GM18907 (cell line): ENCODE measurements around the gene MRPS15.
"Not testable (repeated sequence)": the region's sequence is repeated elsewhere in the genome, so short reads cannot be mapped to it uniquely, and the experiment has no call there.

Source experiments
- ATAC-seq: cut with Tn5 transposase; IDR thresholded peaks from one replicate; pipeline ENCODE4 v1.9.1; 2021; ENCODE audit warnings: mild to moderate bottlenecking, moderate library complexity; ENCODE audit not compliant: unreplicated experiment

MRPS15 gene

DNA sequence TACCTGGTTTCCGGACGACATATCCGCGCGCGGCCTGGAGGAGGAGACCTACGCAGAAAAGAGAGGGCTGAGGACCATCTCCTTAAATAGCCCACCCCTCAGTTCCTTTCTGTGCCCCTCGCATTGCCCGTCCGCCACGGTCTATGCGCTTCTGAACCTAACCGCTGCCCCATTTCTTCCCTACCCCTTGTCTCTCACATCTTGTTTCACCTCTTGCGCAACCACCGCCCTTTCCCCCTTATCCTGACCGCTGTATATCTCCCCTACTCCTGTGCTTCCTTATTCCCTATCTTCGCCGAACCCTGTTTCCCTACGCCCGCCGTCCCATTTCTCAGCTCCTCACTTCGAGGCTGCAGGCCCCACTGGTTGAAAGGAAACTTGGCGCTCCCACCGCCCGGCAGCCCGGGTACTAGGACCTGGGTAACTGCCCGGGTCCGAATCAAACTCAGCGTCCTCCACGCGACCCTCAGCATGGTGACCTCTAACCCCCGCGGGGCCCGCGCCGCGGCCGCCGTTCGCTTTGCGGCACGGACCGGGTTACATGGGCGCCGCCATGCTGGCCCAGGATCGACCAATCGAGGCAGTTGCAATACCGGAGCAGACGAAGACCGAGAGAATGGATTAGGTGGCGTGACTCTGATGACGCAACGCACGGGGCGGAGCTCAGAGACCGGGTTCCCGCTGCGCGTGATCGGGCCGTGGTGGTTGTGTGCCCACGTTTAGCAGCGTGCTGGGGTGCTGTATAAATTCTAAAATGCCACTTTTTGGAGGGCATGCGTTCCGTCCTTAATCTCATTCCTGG, at the start of gene MRPS15:
Gene MRPS15 (minus strand): TSS at position 582 of the 802 bp plus-strand sequence. CDS start 109 bp downstream, at position 473.
- ATAC-seq = peak; percentile 81

- ATAC-seq = no peak
These were observed 48.7 kb upstream of the MRPS15 start for GRCh38 chr1:36512842-36513241.

GRCh38 chr1:36511804-36512798, 47.9 kb upstream of the MRPS15 start:
- no peak for ATAC-seq

GRCh38 chr1:36511220-36511619, 47.0 kb upstream of the MRPS15 start:
- ATAC-seq = not testable (repeated sequence)

GRCh38 chr1:36510418-36510817, 46.2 kb upstream of the MRPS15 start:
- ATAC-seq = no peak

DNA sequence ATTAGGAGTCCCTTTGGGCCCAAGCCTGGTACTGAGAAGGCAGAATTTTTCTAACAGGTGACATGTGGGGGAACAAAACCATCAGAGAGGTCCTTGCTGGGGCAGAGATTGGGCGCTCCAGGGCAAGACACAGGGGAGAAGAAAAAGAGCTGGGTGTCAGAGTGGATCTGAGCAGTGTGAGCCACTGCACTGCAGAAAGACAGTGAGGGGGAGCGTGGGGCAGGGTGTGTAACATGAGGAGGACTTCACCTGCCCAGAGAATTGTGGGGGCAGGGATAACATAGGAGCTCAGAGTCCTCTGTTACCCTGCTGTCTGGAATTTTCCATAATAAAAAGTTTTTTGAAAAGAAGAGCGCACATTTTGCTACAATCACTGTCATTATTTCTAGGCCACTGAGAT, 44.1 kb upstream of the MRPS15 start:
- no peak for ATAC-seq

DNA sequence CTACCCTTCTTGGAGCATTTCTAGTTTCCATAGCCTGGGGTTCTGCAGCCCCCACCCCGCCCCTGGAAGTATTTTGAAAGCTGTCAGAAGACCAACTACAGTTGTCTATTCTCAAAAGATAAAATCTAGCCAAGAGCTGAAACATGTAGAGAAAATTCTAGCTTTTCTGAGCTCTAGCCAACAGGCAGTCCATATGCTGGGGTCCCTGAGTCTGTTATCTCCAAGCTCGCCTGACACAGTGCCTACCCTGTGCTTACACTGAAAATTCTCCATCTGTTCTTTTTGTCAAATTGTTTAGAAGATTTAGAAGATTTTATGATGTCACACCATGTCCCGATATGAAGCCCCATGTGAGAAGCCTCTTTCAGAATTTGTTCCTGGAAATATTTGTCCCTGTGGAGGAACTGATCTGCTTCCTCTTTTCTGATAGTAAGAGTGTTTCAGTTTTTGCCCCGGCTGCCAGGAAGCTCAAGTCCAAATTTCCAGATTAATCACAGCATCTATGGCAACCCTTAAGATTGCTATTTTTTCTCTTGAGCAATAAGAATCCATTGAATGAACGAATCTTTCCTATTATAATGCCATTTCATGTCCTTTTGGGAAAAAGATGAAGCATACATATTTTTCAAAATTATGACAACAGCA, 42.2 kb upstream of the MRPS15 start:
- no peak for ATAC-seq

GRCh38 chr1:36503733-36504132, 39.5 kb upstream of the MRPS15 start:
- ATAC-seq = no peak

- no peak for ATAC-seq
These were observed 39.0 kb upstream of the MRPS15 start for GRCh38 chr1:36503159-36503558.

- ATAC-seq = no peak
These were observed 38.4 kb upstream of the MRPS15 start for GRCh38 chr1:36502616-36503015.

GRCh38 chr1:36501911-36502310, 37.7 kb upstream of the MRPS15 start:
- ATAC-seq = not testable (repeated sequence)

GRCh38 chr1:36497207-36497606, 33.0 kb upstream of the MRPS15 start:
- no peak for ATAC-seq

- no peak for ATAC-seq
These were observed 30.8 kb upstream of the MRPS15 start for GRCh38 chr1:36494971-36495370.

- no peak for ATAC-seq
These were observed 29.3 kb upstream of the MRPS15 start for GRCh38 chr1:36493524-36493923.

- no peak for ATAC-seq
These were observed 28.3 kb upstream of the MRPS15 start for GRCh38 chr1:36492491-36492890.

DNA sequence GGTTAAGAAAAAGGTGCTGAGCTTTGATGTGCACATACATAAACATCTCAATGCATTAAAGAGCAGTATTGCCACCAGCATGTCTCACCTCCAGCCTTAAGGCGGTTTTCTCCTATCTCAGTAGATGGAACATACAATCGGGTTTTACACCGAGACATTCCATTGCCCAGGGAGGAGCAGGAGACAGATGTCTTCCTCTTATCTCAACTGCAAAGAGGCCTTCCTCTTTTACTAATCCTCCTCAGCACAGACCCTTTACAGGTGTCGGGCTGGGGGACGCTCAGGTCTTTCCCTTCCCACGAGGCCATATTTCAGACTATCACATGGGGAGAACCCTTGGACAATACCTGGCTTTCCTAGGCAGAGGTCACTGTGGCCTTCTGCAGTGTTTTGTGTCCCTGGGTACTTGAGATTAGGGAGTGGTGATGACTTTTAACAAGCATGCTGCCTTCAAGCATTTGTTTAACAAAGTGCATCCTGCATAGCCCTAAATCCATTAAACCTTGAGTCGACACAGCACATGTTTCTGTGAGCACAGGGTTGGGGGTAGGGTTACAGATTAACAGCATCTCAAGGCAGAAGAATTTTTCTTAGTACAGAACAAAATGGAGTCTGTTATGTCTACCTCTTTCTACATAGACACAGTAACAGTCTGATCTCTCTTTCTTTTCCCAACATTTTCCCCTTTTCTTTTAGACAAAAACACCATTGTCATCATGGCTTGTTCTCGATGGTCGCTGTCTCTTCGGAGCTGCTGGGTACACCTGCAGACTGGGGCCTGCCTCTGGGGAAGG, 25.3 kb upstream of the MRPS15 start:
- not testable (repeated sequence) for ATAC-seq

DNA sequence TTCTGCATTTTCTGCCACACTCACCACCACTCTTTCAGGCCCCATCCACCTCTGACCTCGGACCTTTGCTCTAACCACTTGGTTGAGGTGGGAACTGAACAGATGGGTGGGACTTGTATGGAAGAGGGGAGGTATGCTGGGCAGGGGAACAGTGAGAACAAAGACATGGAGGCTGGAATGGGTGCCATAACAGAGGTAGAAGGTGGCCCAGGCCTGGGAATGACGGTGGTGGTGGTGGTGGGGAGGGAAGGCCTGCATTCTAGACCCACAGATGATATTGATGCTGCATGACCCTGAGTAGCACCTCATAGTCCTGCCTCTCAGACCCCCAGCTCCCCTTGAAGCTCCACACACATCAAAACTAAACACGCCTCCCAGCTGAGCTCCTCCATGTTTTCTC, 23.7 kb upstream of the MRPS15 start:
- no peak for ATAC-seq

DNA sequence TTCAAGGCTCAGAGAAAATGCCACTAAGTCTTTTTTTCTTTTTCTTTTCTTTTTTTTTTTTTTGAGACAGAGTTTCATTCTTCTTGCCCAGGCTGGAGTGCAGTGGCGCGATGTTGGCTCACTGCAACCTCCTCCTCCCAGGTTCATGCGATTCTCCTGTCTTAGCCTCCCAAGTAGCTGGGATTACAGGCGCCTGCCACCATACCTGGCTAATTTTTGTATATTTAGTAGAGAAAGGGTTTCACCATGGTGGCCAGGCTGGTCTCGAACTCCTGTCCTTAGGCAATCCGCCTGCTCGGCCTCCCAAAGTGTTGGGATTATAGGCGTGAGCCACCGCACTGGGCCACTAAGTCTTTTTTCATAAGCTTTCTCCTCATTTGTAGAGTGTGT, 23.1 kb upstream of the MRPS15 start:
- ATAC-seq = not testable (repeated sequence)

DNA sequence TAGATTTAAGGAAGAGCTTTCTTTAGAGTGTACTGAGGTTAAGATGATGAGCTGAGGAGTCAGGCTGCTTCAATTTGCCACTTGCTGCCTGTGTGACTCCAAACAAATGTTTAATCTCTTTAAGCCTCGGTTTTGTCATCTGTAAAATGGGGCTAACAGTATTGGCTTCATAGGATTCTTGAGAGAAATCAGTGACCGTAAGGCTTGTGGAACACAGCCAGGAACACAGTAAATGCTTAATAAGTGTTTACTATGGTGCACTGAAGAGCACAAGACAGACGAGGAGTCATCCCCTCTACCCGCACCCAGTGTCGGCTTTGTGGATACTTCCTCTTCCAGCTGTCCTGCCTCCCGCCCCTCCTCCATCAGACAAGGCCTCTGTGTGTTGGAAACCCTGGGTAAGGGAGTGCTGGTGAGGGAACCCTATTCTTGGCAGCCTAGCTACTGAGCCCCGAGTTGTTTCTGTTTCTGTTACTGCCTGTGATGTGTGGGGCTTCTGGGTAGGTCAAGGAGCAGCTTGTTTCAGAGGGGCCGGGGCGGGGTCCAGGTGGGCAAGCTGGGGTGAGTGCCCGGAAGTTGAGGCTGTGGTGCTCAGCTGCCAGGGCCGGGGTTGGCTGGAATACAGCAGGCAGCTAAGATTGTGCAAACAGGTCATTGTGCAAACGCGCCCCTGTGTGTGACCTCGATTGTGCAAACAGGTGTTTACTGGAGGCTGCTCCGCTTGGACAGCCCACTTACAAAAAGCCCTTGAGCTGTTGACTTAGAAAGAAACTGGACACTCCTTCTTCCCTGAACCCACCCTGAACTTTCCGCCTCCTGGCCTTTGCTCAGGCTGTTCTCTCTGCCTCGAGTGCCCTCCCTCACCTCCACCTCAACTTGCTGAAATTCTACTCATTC, 22.5 kb upstream of the MRPS15 start:
- ATAC-seq = no peak
